Endodermal cell (in vitro differentiated cells): ENCODE results near the gene EPC2. TPM values are rescaled to one million over a fixed set of nuclear protein-coding genes. Genes with fewer than 3 reads are reported as not detected.

Source experiments
- DNase-seq: peaks from one replicate; pipeline ENCODE4 v3.0.0-alpha.2; 2017
- H3K27ac ChIP-seq: 2 replicates; pipeline ENCODE4 v1.5.1; 2013; ENCODE audit warnings: mild to moderate bottlenecking, low read depth, low read length, moderate library complexity
- H3K27me3 ChIP-seq: 2 replicates; pipeline ENCODE4 v1.6.1; 2013; ENCODE audit warnings: mild to moderate bottlenecking, low read length, moderate library complexity; ENCODE audit not compliant: insufficient read depth, control insufficient read depth, poor library complexity, severe bottlenecking
- H3K36me3 ChIP-seq: 2 replicates; pipeline ENCODE4 v1.7.0; 2013; ENCODE audit warnings: mild to moderate bottlenecking, low read length, moderate library complexity; ENCODE audit not compliant: control insufficient read depth, insufficient read depth
- H3K4me1 ChIP-seq: one replicate; pipeline ENCODE4 v1.7.0; 2013; ENCODE audit warnings: low read length; ENCODE audit not compliant: control insufficient read depth, insufficient read depth
- H3K4me3 ChIP-seq: 2 replicates; pipeline ENCODE4 v1.5.1; 2013; ENCODE audit warnings: mild to moderate bottlenecking, low read length, moderate library complexity
- H3K9ac ChIP-seq: 2 replicates; pipeline ENCODE4 v1.6.1; 2013; ENCODE audit warnings: mild to moderate bottlenecking, low read length, moderate library complexity; ENCODE audit not compliant: poor library complexity, severe bottlenecking; ENCODE audit errors: extremely low read depth
- H3K9me3 ChIP-seq: 2 replicates; pipeline ENCODE4 v1.6.1; 2013; ENCODE audit warnings: mild to moderate bottlenecking, low read length, moderate library complexity; ENCODE audit not compliant: control insufficient read depth
- H3K27ac Mint-ChIP-seq: 2 replicates; pipeline ENCODE4 v1.8.0; 2020; ENCODE audit warnings: mixed read lengths
- H3K27me3 Mint-ChIP-seq: 2 replicates; pipeline ENCODE4 v1.8.0; 2021; ENCODE audit warnings: mild to moderate bottlenecking, mixed read lengths; ENCODE audit not compliant: insufficient read depth
- H3K36me3 Mint-ChIP-seq: 2 replicates; pipeline ENCODE4 v1.8.0; 2020; ENCODE audit warnings: low read depth, mixed read lengths
- H3K4me1 Mint-ChIP-seq: 2 replicates; pipeline ENCODE4 v1.8.0; 2020; ENCODE audit warnings: mixed read lengths
- H3K4me3 Mint-ChIP-seq: 2 replicates; pipeline ENCODE4 v1.8.0; 2020; ENCODE audit warnings: mild to moderate bottlenecking, moderate library complexity, mixed read lengths
- H3K9me3 Mint-ChIP-seq: 2 replicates; pipeline ENCODE4 v1.8.0; 2020; ENCODE audit warnings: mild to moderate bottlenecking, mixed read lengths
- WGBS, 2 experiments: methylation state at CpG; one replicate each; pipeline versions ENCODE4 v1.1.5 to v1.1.7; 2013; ENCODE audit warnings: missing lambda C conversion rate in 2 of 2, mixed read lengths in 1 of 2; ENCODE audit not compliant: insufficient coverage in 1 of 2, insufficient read length in 1 of 2; 5-methylcytosine and 5-hydroxymethylcytosine counted together
- total RNA-seq, 2 donors: library from RNA; stranded (reverse); fragmentation: NEBNext Ultra II Directional in 1 of 2; extraction: Animal tissue kit (Norgen Biotek cat#: 25700) in 1 of 2; gene quantifications; 2 replicates in 1 of 2; 3 replicates in 1 of 2; pipeline ENCODE4 v1.2.1, GENCODE V29; 2021
- TF ChIP-seq, protein P1 (sequence below): fragments of 200-600 bp; sonication (generic); conservative IDR thresholded peaks from 2 replicates; pipeline ENCODE4 v1.5.0; 2021; ENCODE audit warnings: antibody characterized with exemption, mild to moderate bottlenecking

The EPC2 gene
- total RNA-seq, 2 donors from 2014 or later, result 23.0 to 32.0 TPM

DNA sequence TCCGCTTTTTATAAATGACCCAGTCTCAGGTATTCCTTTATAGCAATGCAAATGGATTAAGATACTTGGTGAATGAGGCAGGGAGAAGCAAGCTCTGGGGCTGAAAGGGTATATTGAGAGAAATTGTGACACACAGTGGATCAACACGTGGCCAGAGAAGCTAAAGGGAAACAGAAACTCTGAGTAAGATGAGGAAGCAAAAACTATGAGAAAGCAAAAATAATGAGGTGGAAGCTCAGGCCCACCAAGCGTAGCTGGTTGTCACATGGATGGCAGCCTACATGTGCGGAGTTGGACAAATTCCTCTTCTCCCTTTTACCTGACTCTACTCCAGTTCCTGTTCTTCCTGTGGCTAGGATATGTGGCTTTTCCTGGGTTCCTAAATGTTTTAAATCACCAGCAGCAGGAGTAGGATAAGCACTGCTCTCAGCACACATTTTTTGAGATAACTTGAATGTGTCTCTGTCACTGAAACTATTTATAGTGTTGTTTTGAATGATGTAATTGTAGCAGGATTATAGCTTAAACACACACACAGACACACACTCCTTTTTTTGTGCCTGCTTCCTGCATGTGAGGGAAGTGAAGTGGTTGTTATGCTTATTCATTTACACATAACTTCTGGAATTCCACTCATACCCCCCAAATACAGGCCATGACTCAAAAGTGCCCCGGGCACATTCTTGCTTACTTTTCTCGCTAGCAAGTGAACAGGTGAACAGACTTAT lies 30.1 kb upstream of the EPC2 start:
- peaks cover 32% of the 10 kb centered on the region for H3K4me1 Mint-ChIP-seq
- no peak overlapping the region for H3K9ac ChIP-seq
- no peaks in the 10 kb centered on the region for H3K27me3 ChIP-seq
- H3K27ac ChIP-seq, result peak overlapping the region; percentile 3
- 62 to 76% methylated on average over 4 to 6 of the region's 6 CpGs for WGBS, 2 experiments
- H3K9me3 Mint-ChIP-seq, result no peaks in the 10 kb centered on the region
- H3K4me3 ChIP-seq, result no peak overlapping the region
- DNase-seq, result no peak
- H3K27ac Mint-ChIP-seq, result peak overlapping the region; percentile 37
- TF ChIP-seq, protein P1, sequence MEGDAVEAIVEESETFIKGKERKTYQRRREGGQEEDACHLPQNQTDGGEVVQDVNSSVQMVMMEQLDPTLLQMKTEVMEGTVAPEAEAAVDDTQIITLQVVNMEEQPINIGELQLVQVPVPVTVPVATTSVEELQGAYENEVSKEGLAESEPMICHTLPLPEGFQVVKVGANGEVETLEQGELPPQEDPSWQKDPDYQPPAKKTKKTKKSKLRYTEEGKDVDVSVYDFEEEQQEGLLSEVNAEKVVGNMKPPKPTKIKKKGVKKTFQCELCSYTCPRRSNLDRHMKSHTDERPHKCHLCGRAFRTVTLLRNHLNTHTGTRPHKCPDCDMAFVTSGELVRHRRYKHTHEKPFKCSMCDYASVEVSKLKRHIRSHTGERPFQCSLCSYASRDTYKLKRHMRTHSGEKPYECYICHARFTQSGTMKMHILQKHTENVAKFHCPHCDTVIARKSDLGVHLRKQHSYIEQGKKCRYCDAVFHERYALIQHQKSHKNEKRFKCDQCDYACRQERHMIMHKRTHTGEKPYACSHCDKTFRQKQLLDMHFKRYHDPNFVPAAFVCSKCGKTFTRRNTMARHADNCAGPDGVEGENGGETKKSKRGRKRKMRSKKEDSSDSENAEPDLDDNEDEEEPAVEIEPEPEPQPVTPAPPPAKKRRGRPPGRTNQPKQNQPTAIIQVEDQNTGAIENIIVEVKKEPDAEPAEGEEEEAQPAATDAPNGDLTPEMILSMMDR, result no peak
- H3K9me3 ChIP-seq, result no peaks in the 10 kb centered on the region
- H3K36me3 Mint-ChIP-seq, result no peaks in the 10 kb centered on the region
- H3K4me3 Mint-ChIP-seq, result no peak overlapping the region
- no peaks in the 10 kb centered on the region for H3K27me3 Mint-ChIP-seq
- H3K4me1 ChIP-seq, result peaks cover 6% of the 10 kb centered on the region
- H3K36me3 ChIP-seq, result no peaks in the 10 kb centered on the region

DNA sequence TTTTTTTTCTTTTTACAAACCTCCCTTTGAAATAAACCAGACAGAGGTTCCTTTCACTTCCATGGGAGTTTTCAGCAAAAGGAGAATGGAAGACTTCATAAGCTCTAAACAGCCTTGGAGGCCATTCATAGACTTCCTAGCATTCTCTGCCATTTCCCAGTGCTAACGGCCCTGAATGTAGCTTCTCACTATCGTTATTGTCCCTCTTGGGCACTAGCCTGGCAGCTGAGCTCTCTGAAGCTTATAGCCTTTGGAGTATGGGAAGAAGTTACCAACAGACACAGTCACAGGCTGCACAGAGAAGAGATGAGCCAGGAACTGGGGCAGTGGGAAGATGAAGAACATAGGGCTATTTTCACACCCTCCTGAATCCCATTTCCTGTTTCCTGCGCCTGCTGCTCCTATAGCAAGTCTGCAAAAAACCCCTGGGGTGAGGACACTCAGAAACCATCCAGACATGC lies 29.1 kb upstream of the EPC2 start:
- H3K4me1 Mint-ChIP-seq, result peaks cover 28% of the 10 kb centered on the region
- H3K27me3 Mint-ChIP-seq, result no peaks in the 10 kb centered on the region
- H3K4me1 ChIP-seq, result peaks cover 6% of the 10 kb centered on the region
- no peak overlapping the region for H3K9ac ChIP-seq
- DNase-seq, result peak; percentile 75
- H3K36me3 Mint-ChIP-seq, result no peaks in the 10 kb centered on the region
- no peak overlapping the region for H3K4me3 Mint-ChIP-seq
- TF ChIP-seq, protein P1, result no peak
- no peaks in the 10 kb centered on the region for H3K27me3 ChIP-seq
- no peak overlapping the region for H3K27ac ChIP-seq
- H3K9me3 Mint-ChIP-seq, result no peaks in the 10 kb centered on the region
- peak overlapping the region; percentile 4 for H3K27ac Mint-ChIP-seq
- H3K36me3 ChIP-seq, result no peaks in the 10 kb centered on the region
- H3K4me3 ChIP-seq, result no peak overlapping the region
- 72 to 79% methylated on average over 3 of the region's 3 CpGs for WGBS, 2 experiments
- no peaks in the 10 kb centered on the region for H3K9me3 ChIP-seq

DNA sequence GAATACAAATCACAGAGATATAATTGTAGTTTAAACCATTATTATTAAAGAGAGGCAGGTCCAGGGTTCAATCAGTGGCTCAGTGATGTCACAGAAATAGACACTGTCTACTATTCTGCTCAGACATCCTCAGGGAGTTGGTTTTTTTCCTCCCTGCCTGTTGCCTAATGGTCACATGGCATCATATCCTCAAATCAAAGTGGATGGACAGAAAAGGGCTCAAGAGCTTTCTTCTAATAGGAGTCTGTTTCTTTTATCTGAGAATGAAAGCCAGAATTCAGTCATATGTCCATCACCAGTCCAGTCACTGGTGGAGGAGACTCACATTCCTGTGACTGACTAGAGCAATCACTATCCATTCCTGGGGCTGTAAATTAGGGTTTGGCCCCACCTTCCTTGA lies 27.9 kb upstream of the EPC2 start:
- Mint-ChIP-seq H3K36me3 (no peaks in the 10 kb centered on the region), H3K27ac (no peak overlapping the region), H3K4me1 (peaks cover 23% of the 10 kb centered on the region), H3K4me3 (no peak overlapping the region), H3K9me3 (no peaks in the 10 kb centered on the region), H3K27me3 (no peaks in the 10 kb centered on the region)
- Histone ChIP-seq H3K4me3 (no peak overlapping the region), H3K27ac (no peak overlapping the region), H3K4me1 (peaks cover 6% of the 10 kb centered on the region), H3K36me3 (no peaks in the 10 kb centered on the region), H3K9me3 (no peaks in the 10 kb centered on the region), H3K27me3 (no peaks in the 10 kb centered on the region), H3K9ac (no peak overlapping the region)
- TF ChIP-seq, protein P1, result no peak
- no peak for DNase-seq
